Measurements from ENCODE around the gene LASP1. TPM values are rescaled to one million over a fixed set of nuclear protein-coding genes. Genes with fewer than 3 reads are reported as not detected.

LASP1 gene
- total RNA-seq, 1 donor from 2014 or later, result 66.6 TPM

- H3K27me3 Mint-ChIP-seq (ENCODE audit: unreplicated experiment), result no peaks in the 10 kb centered on the region
- no peak for DNase-seq
- no peak overlapping the region for H3K4me3 Mint-ChIP-seq (ENCODE audit: unreplicated experiment)
- H3K4me1 Mint-ChIP-seq (ENCODE audit: low read depth, unreplicated experiment), result no peaks in the 10 kb centered on the region
- H3K9me3 Mint-ChIP-seq (ENCODE audit: unreplicated experiment), result no peaks in the 10 kb centered on the region
- no peak overlapping the region for H3K27ac Mint-ChIP-seq (ENCODE audit: unreplicated experiment)
- H3K36me3 Mint-ChIP-seq (ENCODE audit: unreplicated experiment), result no peaks in the 10 kb centered on the region
- TF ChIP-seq CTCF (IDR thresholded peaks at IDR 0.05; ENCODE audit: partially characterized antibody, unreplicated experiment), result no peak
Observed at GRCh38 chr17:38958756-38959155, 88.9 kb downstream of the LASP1 start.

GRCh38 chr17:38959508-38959907 lies 89.7 kb downstream of the LASP1 start:
- H3K4me3 Mint-ChIP-seq (ENCODE audit: unreplicated experiment), result no peak overlapping the region
- no peaks in the 10 kb centered on the region for H3K27me3 Mint-ChIP-seq (ENCODE audit: unreplicated experiment)

GRCh38 chr17:38960402-38960801 lies 90.5 kb downstream of the LASP1 start:
- Mint-ChIP-seq H3K27me3 (ENCODE audit: unreplicated experiment) (no peaks in the 10 kb centered on the region), H3K4me1 (ENCODE audit: low read depth, unreplicated experiment) (no peaks in the 10 kb centered on the region), H3K4me3 (ENCODE audit: unreplicated experiment) (no peak overlapping the region), H3K27ac (ENCODE audit: unreplicated experiment) (no peak overlapping the region), H3K9me3 (ENCODE audit: unreplicated experiment) (no peaks in the 10 kb centered on the region), H3K36me3 (ENCODE audit: unreplicated experiment) (no peaks in the 10 kb centered on the region)
- TF ChIP-seq CTCF (IDR thresholded peaks at IDR 0.05; ENCODE audit: partially characterized antibody, unreplicated experiment), result no peak
- no peak for DNase-seq

More at GRCh38 chr17:38959508-38959907, 89.7 kb downstream of the LASP1 start:
- Mint-ChIP-seq H3K27ac (ENCODE audit: unreplicated experiment) (no peak overlapping the region), H3K36me3 (ENCODE audit: unreplicated experiment) (no peaks in the 10 kb centered on the region), H3K9me3 (ENCODE audit: unreplicated experiment) (no peaks in the 10 kb centered on the region), H3K4me1 (ENCODE audit: low read depth, unreplicated experiment) (no peaks in the 10 kb centered on the region)
- no peak for DNase-seq
- TF ChIP-seq CTCF (IDR thresholded peaks at IDR 0.05; ENCODE audit: partially characterized antibody, unreplicated experiment), result no peak

DNA sequence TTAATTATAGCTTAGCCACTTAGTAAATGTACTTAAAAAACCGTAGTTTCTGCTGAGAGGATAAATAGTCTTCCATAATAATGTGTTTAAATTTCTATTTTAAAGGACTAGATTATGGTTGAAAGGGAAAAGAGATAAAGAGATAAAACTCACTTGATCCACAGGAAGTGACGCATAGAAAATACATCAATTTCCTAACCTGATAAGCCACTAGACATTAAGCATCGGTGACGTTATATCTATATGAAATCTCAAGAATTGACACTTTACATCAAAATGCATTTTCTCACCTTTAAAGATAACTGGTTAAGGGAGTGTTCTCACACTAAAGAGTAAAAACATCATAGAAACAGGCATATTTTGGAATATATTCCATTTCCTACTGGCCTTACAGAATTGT lies 91.6 kb downstream of the LASP1 start:
- Mint-ChIP-seq H3K9me3 (ENCODE audit: unreplicated experiment) (no peaks in the 10 kb centered on the region), H3K27me3 (ENCODE audit: unreplicated experiment) (no peaks in the 10 kb centered on the region), H3K36me3 (ENCODE audit: unreplicated experiment) (no peaks in the 10 kb centered on the region), H3K4me3 (ENCODE audit: unreplicated experiment) (no peak overlapping the region), H3K4me1 (ENCODE audit: low read depth, unreplicated experiment) (no peaks in the 10 kb centered on the region), H3K27ac (ENCODE audit: unreplicated experiment) (no peak overlapping the region)
- no peak for DNase-seq
- TF ChIP-seq CTCF (IDR thresholded peaks at IDR 0.05; ENCODE audit: partially characterized antibody, unreplicated experiment), result no peak

GRCh38 chr17:38967290-38967738 lies 97.5 kb downstream of the LASP1 start, which contains the start of gene FBXO47:
Gene FBXO47, minus strand, starts transcription at chr17:38967403. Its CDS starts 4,378 bp downstream, at chr17:38963025.
- H3K27ac Mint-ChIP-seq (ENCODE audit: unreplicated experiment), result peak within 1 kb of the TSS; percentile 72
- TF ChIP-seq CTCF (IDR thresholded peaks at IDR 0.05; ENCODE audit: partially characterized antibody, unreplicated experiment), result no peak
- peak within 1 kb of the TSS; percentile 55 for H3K4me3 Mint-ChIP-seq (ENCODE audit: unreplicated experiment)

More at GRCh38 chr17:38967290-38967738, 97.5 kb downstream of the LASP1 start, which contains the start of gene FBXO47:
- H3K9me3 Mint-ChIP-seq (ENCODE audit: unreplicated experiment), result peaks cover 4% of the 10 kb centered on the region
- H3K4me1 Mint-ChIP-seq (ENCODE audit: low read depth, unreplicated experiment), result no peaks in the 10 kb centered on the region
- no peaks in the 10 kb centered on the region for H3K36me3 Mint-ChIP-seq (ENCODE audit: unreplicated experiment)
- no peaks in the 10 kb centered on the region for H3K27me3 Mint-ChIP-seq (ENCODE audit: unreplicated experiment)
- peak; percentile 88 for DNase-seq

All from glutamatergic neuron (in vitro differentiated cells).